ENCODE results near the gene QKI.
A peak's percentile ranks its signal among the peaks of the same experiment; 100 is the strongest.

Gene QKI

DNA sequence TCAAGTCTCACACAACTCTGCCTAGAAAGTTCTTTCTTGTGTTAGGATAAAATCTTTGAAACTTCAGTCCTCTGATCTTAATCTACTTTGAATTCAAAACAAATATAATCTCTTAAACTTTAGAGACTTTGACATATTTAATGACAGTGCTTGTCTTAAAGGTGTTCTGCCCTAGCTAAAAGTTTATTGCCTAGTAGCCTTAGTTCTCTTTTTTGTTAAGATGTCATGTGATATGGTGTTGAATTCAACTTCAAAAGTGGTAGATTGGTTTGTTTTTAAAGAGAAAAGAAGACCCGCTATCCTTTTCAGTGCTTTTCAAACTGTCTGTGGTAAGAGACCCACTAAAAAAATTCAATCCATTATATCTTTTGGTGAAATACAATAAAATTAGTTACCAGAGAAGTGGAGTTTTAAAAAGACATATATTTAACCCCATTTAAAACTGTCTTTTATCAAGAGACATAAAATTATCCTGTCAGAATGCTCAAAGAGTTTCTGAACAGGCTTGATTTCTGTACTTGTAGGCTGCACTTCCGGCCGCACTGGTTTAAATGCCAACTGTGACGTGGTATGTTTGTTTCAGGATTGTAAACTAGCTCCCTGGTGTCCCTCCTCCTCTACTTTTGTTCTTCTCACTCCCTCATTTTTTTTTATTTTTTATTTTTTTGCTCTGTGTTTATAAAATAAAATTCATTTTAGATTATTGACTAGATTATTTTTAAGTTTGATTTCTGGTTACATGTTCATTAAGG, 76.5 kb downstream of the QKI start:
- no peak for DNase-seq

DNA sequence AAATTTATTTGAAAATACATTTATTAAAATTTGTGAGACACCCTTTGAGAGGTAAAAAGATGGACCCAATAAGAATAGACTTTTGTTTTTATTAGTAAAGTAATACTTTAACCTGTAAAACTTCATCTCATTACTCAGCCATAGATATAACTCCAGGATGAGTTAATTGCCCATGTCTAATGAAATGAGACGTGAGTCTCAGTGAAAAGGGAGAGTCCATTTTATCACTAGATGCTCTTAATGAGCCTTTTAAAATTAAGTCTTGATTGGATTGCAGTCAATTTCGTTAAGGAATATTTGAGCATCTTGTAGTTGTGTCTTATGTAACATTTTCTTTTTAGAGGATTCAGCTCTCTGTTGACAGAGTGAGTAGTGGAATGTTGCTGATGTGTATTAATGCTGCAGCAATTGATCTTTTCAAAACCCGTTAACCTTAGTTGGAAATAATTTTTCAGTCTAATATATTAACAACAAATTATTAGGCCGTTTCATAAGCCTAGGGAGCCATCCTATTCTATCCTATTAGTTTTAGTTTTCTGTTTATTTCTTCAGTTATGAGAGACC, 77.3 kb downstream of the QKI start:
- DNase-seq: no peak

DNA sequence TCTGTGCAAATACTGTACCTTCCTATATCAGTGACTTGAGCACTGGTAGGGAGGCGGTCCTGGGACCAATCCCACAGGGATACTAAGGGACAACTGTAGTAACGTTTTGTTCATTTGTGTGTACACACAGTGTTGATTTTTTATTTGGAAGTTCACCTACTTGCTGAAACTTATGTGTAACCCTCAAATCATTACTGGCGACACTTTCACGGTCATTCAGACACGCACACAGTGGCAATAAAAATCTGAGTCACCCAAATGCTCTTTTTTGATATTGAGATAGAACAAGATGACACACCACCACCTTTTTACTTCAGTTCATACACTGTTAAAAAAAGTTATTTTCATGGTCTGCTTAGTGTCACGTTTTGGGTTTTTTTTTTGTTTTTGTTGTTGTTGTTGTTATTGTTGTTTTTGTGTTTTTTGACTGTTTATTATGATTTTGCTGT, 79.8 kb downstream of the QKI start:
- DNase-seq: no peak

DNA sequence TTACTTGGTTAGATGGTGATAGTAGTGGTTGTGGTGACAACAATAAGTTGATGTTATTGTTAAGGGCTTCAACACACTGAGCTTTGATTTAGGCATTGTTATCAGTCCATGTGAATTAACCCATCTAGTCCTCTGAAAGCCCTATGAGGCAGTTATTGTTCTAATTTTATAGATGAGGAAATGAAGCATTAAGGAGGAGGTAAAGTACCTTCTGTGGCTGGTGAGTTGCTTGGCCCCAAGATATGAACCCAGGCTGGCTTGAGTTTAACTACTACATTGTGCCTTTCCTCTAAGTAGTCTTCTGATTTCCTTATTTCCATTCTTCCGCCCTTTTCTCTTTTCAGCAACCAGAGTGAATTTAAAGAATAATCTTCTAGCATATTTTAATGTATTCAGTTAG, 81.7 kb downstream of the QKI start:
- no peak for DNase-seq

GRCh38 chr6:163500105-163500504, 85.6 kb downstream of the QKI start:
- no peak for DNase-seq

GRCh38 chr6:163501026-163501425, 86.5 kb downstream of the QKI start:
- no peak for DNase-seq

DNA sequence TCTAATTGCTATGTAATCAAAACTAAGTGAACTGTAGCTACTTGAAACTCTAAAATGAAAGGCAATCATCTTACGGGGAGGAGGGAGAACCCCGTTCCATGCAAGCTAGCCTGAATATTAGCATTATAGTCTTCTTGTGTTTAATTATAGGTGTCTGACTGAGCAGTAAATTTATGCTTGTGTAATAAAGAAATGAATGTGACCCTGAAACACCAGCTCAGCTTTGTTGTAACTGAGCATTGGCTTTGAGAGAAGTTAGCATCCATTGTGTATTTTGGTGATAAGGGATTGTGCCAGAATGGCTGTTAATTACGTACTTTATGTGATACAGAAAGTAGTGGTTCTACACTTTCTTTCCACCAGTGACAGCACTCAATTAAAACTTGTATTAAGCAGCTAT, 86.9 kb downstream of the QKI start:
- no peak for DNase-seq

- no peak for DNase-seq
These were observed 90.6 kb downstream of the QKI start for GRCh38 chr6:163504984-163505640.

DNA sequence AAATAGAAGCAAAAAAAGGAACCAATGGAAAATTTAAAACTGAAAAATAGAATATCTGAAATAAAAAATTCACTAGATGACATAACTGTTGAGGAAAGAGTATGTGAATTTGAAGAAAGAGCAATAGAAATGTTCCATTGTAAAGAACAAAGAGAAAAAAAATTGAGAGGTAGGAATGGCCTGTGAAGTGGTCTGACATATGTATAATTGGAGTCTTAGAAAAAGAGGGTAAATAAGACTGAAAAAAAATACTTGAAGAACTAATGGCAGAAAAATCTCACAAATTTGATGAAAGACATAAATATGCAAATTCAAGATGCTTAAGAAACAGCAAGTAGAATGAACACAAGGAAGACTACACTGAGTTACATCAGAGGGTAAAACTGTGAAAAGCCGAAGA, 93.4 kb downstream of the QKI start:
- no peak for DNase-seq

DNA sequence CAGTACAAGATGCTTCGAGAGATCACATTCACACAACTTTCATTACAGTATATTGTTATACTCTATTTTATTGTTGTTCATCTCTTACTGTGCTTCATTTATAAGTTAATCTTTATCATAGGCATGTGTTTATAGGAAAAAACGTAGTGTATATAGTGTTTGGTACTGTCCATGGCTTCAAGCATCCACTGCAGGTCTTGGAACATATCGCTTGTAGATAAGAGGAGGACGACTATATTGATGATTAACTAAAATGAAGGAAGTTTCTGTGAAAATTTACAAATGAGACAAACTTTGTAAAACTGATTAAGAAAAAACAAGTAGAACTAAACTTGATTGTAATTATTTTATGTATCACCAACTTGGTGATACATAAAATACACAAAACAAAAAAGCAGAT, 98.5 kb downstream of the QKI start:
- no peak for DNase-seq

GRCh38 chr6:163513570-163514166, 99.2 kb downstream of the QKI start:
- DNase-seq: no peak

- DNase-seq: no peak
These were observed 102.4 kb downstream of the QKI start for GRCh38 chr6:163516908-163517307.

DNA sequence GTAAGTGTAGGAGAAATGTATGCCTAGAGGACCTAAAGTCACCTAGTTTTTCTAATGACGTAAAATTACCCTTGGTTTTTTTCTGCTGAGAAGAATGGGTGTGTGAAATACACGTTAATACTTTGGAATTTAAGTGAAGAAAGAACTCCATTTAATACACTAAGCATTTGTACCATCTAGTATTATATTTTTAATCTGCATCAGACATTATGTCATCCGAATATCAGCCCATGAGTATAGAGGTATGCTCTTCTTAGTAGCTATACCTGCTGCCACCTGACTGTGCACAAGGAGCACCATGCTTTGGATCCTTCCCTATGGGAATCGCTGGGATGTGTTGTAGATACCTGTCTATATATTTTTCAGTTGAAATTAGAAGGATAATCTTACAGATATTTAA, 106.4 kb downstream of the QKI start:
- no peak for DNase-seq

DNA sequence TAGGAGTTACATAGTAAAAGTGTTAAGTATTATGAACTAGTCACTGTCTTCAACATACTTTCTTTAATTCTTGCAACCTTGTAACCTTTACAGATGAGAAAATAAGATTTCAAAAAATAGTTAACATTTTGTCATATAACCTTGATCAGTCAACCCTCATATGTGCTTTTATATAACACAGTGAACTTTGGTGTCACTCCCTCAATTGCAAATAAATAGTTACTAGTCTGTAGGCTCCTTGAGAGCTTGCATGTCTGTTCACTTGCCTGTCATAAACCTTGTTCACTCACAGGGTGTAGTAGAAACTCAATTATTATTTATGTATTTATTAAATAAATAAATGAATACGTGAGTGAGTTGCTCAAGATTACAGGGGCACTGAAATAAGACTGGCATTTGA, 107.5 kb downstream of the QKI start:
- DNase-seq: no peak

DNA sequence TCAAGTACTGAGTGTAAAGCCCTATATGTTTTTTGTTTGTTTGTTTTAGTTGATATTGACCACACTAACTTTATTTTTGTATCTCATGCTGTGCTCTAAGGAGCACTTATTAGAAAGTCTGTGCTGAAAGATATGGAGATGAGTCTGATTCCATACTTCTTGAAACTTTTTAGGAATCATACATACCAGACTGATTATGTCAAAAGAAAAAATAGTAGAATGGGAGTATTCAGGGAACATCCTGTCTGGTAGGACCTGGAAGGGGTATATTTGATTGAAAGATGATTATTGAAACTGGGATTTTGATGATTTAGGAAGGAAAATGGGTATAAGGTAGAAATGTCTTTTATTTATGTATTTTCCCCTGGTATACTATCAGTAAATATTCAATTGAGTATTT, 111.4 kb downstream of the QKI start:
- no peak for DNase-seq

DNA sequence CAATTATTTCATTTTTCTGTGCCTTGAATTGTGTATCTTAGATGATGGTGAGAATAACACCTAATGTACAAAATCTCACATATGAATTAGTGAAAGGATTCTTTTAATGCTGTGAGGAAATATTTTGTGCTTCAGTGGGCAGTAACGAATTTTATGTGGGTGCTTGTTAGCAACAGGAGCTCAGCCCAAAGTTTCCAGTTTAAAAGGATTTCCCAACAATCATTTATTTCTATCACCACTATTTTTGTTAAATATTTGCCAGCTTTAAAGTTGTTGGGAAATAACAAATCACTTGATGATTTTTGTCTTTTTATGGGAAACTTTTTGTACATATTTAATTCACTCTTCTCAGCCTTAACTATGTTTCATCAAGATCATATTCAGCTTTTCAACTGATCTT, 111.8 kb downstream of the QKI start:
- no peak for DNase-seq

GRCh38 chr6:163527291-163527690, 112.8 kb downstream of the QKI start:
- DNase-seq: no peak

- peak; percentile 69 for DNase-seq
These were observed 115.1 kb downstream of the QKI start for GRCh38 chr6:163529605-163530004.

GRCh38 chr6:163530406-163530805, 115.9 kb downstream of the QKI start:
- DNase-seq: no peak

- no peak for DNase-seq
These were observed 116.6 kb downstream of the QKI start for GRCh38 chr6:163531122-163531521.

DNA sequence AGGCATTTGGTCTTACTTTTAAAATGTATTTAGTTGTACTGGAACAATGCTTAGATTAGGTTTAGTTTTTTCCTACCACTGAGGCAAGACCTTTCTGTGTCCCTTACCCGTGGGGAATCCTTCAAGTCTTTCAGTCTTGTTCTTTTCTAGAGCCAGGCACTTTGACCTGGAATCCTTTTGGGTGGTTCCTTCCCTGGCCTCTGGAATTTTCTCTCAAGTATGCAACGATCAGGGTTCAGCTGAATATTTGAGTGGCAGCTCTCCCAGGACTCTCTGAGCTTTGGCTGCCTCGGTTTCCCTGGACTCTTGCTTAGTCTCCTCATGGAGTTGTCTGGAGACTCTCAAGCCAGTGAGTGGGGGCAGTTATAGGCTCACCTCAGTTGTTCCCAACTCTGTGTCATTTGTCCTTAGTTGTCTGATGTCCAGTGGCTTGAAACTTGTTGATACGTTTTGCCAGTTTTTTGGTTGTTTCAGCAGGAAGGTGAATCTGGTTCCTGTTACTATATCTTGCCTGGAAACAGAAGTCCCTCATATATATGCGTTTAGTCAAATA, 118.1 kb downstream of the QKI start:
- no peak for DNase-seq

GRCh38 chr6:163533443-163533842, 118.9 kb downstream of the QKI start:
- peak; percentile 29 for DNase-seq

- no peak for DNase-seq
These were observed 122.3 kb downstream of the QKI start for GRCh38 chr6:163536770-163537169.

DNA sequence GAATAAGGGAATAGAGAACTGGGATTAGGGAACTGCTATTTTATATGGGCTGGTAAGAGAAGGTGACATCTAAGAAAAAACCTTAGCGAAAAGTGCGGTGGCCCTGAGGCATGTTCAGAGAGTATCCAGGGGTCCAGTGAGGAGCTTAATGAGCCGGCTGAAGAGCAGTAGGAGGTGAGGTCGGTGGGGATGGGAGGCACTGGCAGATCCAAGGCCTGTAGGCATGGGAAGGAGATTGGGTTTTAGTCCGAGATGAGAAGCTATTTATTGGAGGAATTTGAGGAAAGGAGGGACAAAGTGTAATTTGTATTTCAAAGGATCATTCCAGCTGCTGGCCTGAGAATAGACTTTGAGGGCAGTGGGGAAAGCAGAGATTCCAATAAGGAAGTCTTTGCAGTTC, 123.8 kb downstream of the QKI start:
- DNase-seq: no peak
